ENCODE data around the gene LFNG. TPM values are rescaled to one million over a fixed set of nuclear protein-coding genes. Genes with fewer than 3 reads are reported as not detected.

LFNG gene
- total RNA-seq, 1 donor: 21.0 TPM

GRCh38 chr7:2498708-2499107 lies 20.9 kb upstream of the LFNG start:
- no peak overlapping the region for H3K4me2 ChIP-seq (ENCODE audit: insufficient read depth, low read length)
- DNase-seq (ENCODE audit: insufficient read length, low spot score, missing footprints): no peak

GRCh38 chr7:2499181-2499580 lies 20.4 kb upstream of the LFNG start:
- Histone ChIP-seq H3K79me2 (ENCODE audit: insufficient read depth, low read length) (no peaks in the 10 kb centered on the region), H3K27me3 (ENCODE audit: insufficient read depth, low read length) (no peaks in the 10 kb centered on the region), H2AFZ (ENCODE audit: low read length) (no peak overlapping the region), H3K4me2 (ENCODE audit: insufficient read depth, low read length) (no peak overlapping the region), H3K4me3 (ENCODE audit: insufficient read depth, low read length) (no peak overlapping the region), H3K36me3 (ENCODE audit: insufficient read depth, low read length) (no peaks in the 10 kb centered on the region), H4K20me1 (ENCODE audit: insufficient read depth, low read length) (no peaks in the 10 kb centered on the region), H3K4me1 (ENCODE audit: insufficient read depth, low read length) (peaks cover 11% of the 10 kb centered on the region), H3K27ac (ENCODE audit: low read depth, low read length) (no peak overlapping the region), H3K9me3 (ENCODE audit: low read depth, low read length) (no peaks in the 10 kb centered on the region)
- no peak for DNase-seq (ENCODE audit: insufficient read length, low spot score, missing footprints)
- no peak for TF ChIP-seq CTCF (IDR thresholded peaks at IDR 0.05; ENCODE audit: extremely low read depth, low read depth, low read length)

More at GRCh38 chr7:2498708-2499107, 20.9 kb upstream of the LFNG start:
- Histone ChIP-seq H3K9me3 (ENCODE audit: low read depth, low read length) (no peaks in the 10 kb centered on the region), H3K79me2 (ENCODE audit: insufficient read depth, low read length) (no peaks in the 10 kb centered on the region), H3K4me1 (ENCODE audit: insufficient read depth, low read length) (peaks cover 9% of the 10 kb centered on the region), H3K4me3 (ENCODE audit: insufficient read depth, low read length) (no peak overlapping the region), H3K36me3 (ENCODE audit: insufficient read depth, low read length) (no peaks in the 10 kb centered on the region), H3K27me3 (ENCODE audit: insufficient read depth, low read length) (no peaks in the 10 kb centered on the region), H2AFZ (ENCODE audit: low read length) (no peak overlapping the region), H3K27ac (ENCODE audit: low read depth, low read length) (no peak overlapping the region), H4K20me1 (ENCODE audit: insufficient read depth, low read length) (no peaks in the 10 kb centered on the region)
- TF ChIP-seq CTCF (IDR thresholded peaks at IDR 0.05; ENCODE audit: extremely low read depth, low read depth, low read length): no peak

- no peaks in the 10 kb centered on the region for H3K9me3 ChIP-seq (ENCODE audit: low read depth, low read length)
- H3K36me3 ChIP-seq (ENCODE audit: insufficient read depth, low read length): no peaks in the 10 kb centered on the region
- H2AFZ ChIP-seq (ENCODE audit: low read length): no peak overlapping the region
- H3K4me2 ChIP-seq (ENCODE audit: insufficient read depth, low read length): no peak overlapping the region
- TF ChIP-seq CTCF (IDR thresholded peaks at IDR 0.05; ENCODE audit: extremely low read depth, low read depth, low read length): no peak
- H3K27me3 ChIP-seq (ENCODE audit: insufficient read depth, low read length): no peaks in the 10 kb centered on the region
- H3K27ac ChIP-seq (ENCODE audit: low read depth, low read length): no peak overlapping the region
- H3K4me3 ChIP-seq (ENCODE audit: insufficient read depth, low read length): no peak overlapping the region
- H3K79me2 ChIP-seq (ENCODE audit: insufficient read depth, low read length): no peaks in the 10 kb centered on the region
- H3K4me1 ChIP-seq (ENCODE audit: insufficient read depth, low read length): peaks cover 11% of the 10 kb centered on the region
- no peaks in the 10 kb centered on the region for H4K20me1 ChIP-seq (ENCODE audit: insufficient read depth, low read length)
- DNase-seq (ENCODE audit: insufficient read length, low spot score, missing footprints): no peak
Measured at GRCh38 chr7:2499719-2500430, 19.7 kb upstream of the LFNG start.

- no peak overlapping the region for H3K27ac ChIP-seq (ENCODE audit: low read depth, low read length)
- no peak overlapping the region for H3K4me2 ChIP-seq (ENCODE audit: insufficient read depth, low read length)
- peaks cover 11% of the 10 kb centered on the region for H3K4me1 ChIP-seq (ENCODE audit: insufficient read depth, low read length)
- H3K79me2 ChIP-seq (ENCODE audit: insufficient read depth, low read length): no peaks in the 10 kb centered on the region
- TF ChIP-seq CTCF (IDR thresholded peaks at IDR 0.05; ENCODE audit: extremely low read depth, low read depth, low read length): no peak
- H3K4me3 ChIP-seq (ENCODE audit: insufficient read depth, low read length): no peak overlapping the region
- no peak for DNase-seq (ENCODE audit: insufficient read length, low spot score, missing footprints)
- no peaks in the 10 kb centered on the region for H4K20me1 ChIP-seq (ENCODE audit: insufficient read depth, low read length)
- H3K9me3 ChIP-seq (ENCODE audit: low read depth, low read length): no peaks in the 10 kb centered on the region
- H3K27me3 ChIP-seq (ENCODE audit: insufficient read depth, low read length): no peaks in the 10 kb centered on the region
- H3K36me3 ChIP-seq (ENCODE audit: insufficient read depth, low read length): no peaks in the 10 kb centered on the region
- H2AFZ ChIP-seq (ENCODE audit: low read length): no peak overlapping the region
Measured at GRCh38 chr7:2500701-2501100, 18.9 kb upstream of the LFNG start.

All from osteoblast (primary cell).